K562 (cell line): ENCODE measurements around the gene DHX38. TPM values are rescaled to one million over a fixed set of nuclear protein-coding genes. Genes with fewer than 3 reads are reported as not detected.
A peak's percentile ranks its signal among the peaks of the same experiment; 100 is the strongest.

Experiments used
- CHD2 ChIP-seq: IDR thresholded peaks from 2 replicates; pipeline ENCODE4 v1.6.1; 2011; ENCODE audit warnings: low read depth, low read length
- ELF1 ChIP-seq: fragments of 200-800 bp; sonication (Bioruptor generic); IDR thresholded peaks from 2 replicates; pipeline ENCODE4 v1.6.1; 2016; ENCODE audit warnings: missing genetic modification characterization, missing compliant biosample characterization
- EP300 ChIP-seq: IDR thresholded peaks from 2 replicates; pipeline ENCODE4 v1.6.1; 2012; ENCODE audit warnings: low read length, improper control_type of control experiment
- ESRRB ChIP-seq: fragments of 250-450 bp; sonication (Bioruptor Pico); IDR thresholded peaks from 2 replicates; pipeline ENCODE4 v1.5.0; 2020; ENCODE audit warnings: mild to moderate bottlenecking, moderate library complexity, borderline replicate concordance
- HDAC1 ChIP-seq, 2 experiments: fragments of 450-650 bp; IDR thresholded peaks; 2 replicates each; pipeline ENCODE4 v1.6.1; 2016 to 2017; ENCODE audit warnings: inconsistent platforms in 1 of 2, mild to moderate bottlenecking in 1 of 2, moderate library complexity in 1 of 2
- KLF1 ChIP-seq: fragments of 450-650 bp; IDR thresholded peaks from 2 replicates; pipeline ENCODE4 v1.6.1; 2016; ENCODE audit warnings: missing genetic modification characterization, missing compliant biosample characterization
- NR2C2 ChIP-seq, 2 experiments: fragments of 200-800 bp in 1 of 2; sonication (Bioruptor generic) in 1 of 2; sonication (generic) in 1 of 2; formaldehyde crosslinking in 1 of 2; IDR thresholded peaks; 2 replicates each; pipeline versions ENCODE4 v1.6.1 to v1.8.0; 2016 to 2022; ENCODE audit warnings: mild to moderate bottlenecking in 1 of 2, missing compliant biosample characterization in 1 of 2, missing genetic modification characterization in 1 of 2, missing genetic modification reagents in 1 of 2
- POLR2A ChIP-seq: fragments of 450-650 bp; conservative IDR thresholded peaks from 2 replicates; pipeline ENCODE4 v1.6.1; 2016
- POLR2H ChIP-seq: IDR thresholded peaks from 2 replicates; pipeline ENCODE4 v1.6.1; 2016; ENCODE audit warnings: missing genetic modification characterization, low read depth, mild to moderate bottlenecking, control low read depth, missing compliant biosample characterization, moderate library complexity
- RB1 ChIP-seq: fragments of 450-650 bp; IDR thresholded peaks from 2 replicates; pipeline ENCODE4 v1.6.1; 2017; ENCODE audit warnings: low read depth, mild to moderate bottlenecking
- RNF2 ChIP-seq: sonication (generic); IDR thresholded peaks from 2 replicates; pipeline ENCODE4 v1.6.1; 2016
- SP2 ChIP-seq: IDR thresholded peaks from 2 replicates; pipeline ENCODE4 v1.6.1; 2011; ENCODE audit warnings: mild to moderate bottlenecking, low read depth, low read length, moderate library complexity; ENCODE audit not compliant: poor library complexity, severe bottlenecking; ENCODE audit errors: extremely low read depth
- SRSF7 ChIP-seq: fragments of 200-400 bp; formaldehyde crosslinking; optimal IDR thresholded peaks from 2 replicates; pipeline ENCODE3; 2017; ENCODE audit warnings: mild to moderate bottlenecking, low read depth, low read length
- ZNF175 ChIP-seq: fragments of 200-800 bp; sonication (Bioruptor generic); IDR thresholded peaks from 2 replicates; pipeline ENCODE4 v1.6.1; 2016; ENCODE audit warnings: low read depth, mild to moderate bottlenecking, missing genetic modification characterization, missing compliant biosample characterization
- ZNF431 ChIP-seq: sonication (generic); formaldehyde crosslinking; IDR thresholded peaks from 2 replicates; pipeline ENCODE4 v1.8.0; 2022; ENCODE audit warnings: mild to moderate bottlenecking, missing genetic modification reagents
- polyA plus RNA-seq, 8 experiments: library from polyadenylated mRNA; depleted of rRNA in 4 of 8; stranded (reverse) in 5 of 8; unstranded in 3 of 8; fragments of >200 nt; fragmentation: Nextera tagmentation in 2 of 8; fragmentation: Illumina TruSeq in 1 of 8; extraction: Ambion mirVana in 2 of 8; extraction: Trizol in 1 of 8; gene quantifications; 2 replicates each; pipeline versions ENCODE4 v1.2.1 to v1.2.3, GENCODE V29; 2011 to 2014; ENCODE audit warnings: inconsistent platforms in 1 of 8, missing spikeins in 1 of 8
- total RNA-seq, 7 experiments: library from RNA; depleted of rRNA in 6 of 7; stranded (reverse); fragments of >200 nt in 6 of 7; fragmentation: Illumina TruSeq in 2 of 7; extraction: Trizol in 2 of 7; gene quantifications; 2 replicates each; pipeline versions ENCODE4 v1.2.1 to v1.2.3, GENCODE V29; 2011 to 2021; ENCODE audit warnings: low replicate concordance in 1 of 7
- TF ChIP-seq, protein P1 (sequence below): fragments of 250-450 bp; sonication (Bioruptor Pico); IDR thresholded peaks from 2 replicates; pipeline ENCODE4 v1.5.0; 2021
- TF ChIP-seq, protein P2 (sequence below): fragments of 450-650 bp; formaldehyde crosslinking; IDR thresholded peaks from 2 replicates; pipeline ENCODE4 v1.4.0; 2020; ENCODE audit warnings: mild to moderate bottlenecking, moderate library complexity
- TF ChIP-seq, protein P3 (sequence below): fragments of 250-450 bp; sonication (Bioruptor Pico); IDR thresholded peaks from 2 replicates; pipeline ENCODE4 v1.5.1; 2021; ENCODE audit warnings: mild to moderate bottlenecking
- TF ChIP-seq, protein P4 (sequence below), 2 experiments: fragments of 200-800 bp in 1 of 2; sonication (Bioruptor generic) in 1 of 2; sonication (generic) in 1 of 2; formaldehyde crosslinking in 1 of 2; IDR thresholded peaks in 1 of 2; conservative IDR thresholded peaks in 1 of 2; 2 replicates each; pipeline versions ENCODE4 v1.5.0 to v1.6.1; 2016 to 2020; ENCODE audit warnings: missing compliant biosample characterization in 1 of 2, missing genetic modification characterization in 1 of 2, missing genetic modification reagents in 1 of 2
- TF ChIP-seq, protein P5 (sequence below): sonication (generic); formaldehyde crosslinking; IDR thresholded peaks from 2 replicates; pipeline ENCODE4 v1.8.1; 2023; ENCODE audit warnings: mild to moderate bottlenecking, missing genetic modification reagents, moderate library complexity

Gene DHX38
- total and polyA plus RNA-seq, 9 of the 15 experiments (the other 6 are each of a cell fraction or from before 2014, with no cell fraction given): 2.8 to 76.8 (median 40.8) TPM

DNA sequence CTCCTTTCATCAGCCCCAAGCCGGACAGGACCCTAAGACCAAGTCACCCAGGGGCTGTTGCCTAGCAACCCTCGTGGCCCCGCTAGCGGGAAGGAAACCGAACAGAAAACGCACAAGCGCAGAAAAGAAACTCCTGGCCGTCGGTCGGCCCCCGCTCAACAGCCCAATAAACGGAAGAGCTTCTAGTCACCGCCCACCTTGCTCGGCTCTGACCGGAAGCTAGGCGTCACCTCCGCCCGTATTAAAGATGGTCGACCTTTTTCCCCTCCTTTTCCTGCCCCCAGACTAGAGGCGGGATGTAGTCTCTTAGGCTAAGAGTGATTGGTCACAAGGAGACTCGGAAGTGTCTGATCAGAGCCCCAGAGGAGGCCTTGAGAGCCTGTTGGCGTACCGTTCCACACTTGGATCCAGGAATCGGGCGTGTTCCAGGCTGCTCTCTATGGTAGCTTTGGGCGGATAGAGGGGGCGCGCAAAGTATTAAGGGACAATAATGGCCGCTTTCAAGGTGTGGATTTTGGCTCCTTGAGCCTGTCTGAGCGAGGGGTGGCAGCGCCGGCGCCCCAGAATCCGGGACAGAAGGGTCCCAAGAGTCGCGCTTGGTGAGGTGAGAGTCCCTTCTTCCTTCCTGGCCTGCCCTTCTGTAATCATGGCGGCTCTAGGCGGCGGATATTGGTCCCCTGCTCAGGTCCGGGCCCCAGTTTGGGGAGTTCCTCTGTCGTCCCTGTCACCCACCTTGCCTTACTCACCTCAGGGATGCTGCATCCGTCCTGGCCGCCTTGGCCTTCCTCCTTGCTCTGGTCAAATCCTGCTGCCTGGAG lies at the start of gene DHX38, which contains the start of gene TXNL4B (continued):
- TF ChIP-seq, protein P1, sequence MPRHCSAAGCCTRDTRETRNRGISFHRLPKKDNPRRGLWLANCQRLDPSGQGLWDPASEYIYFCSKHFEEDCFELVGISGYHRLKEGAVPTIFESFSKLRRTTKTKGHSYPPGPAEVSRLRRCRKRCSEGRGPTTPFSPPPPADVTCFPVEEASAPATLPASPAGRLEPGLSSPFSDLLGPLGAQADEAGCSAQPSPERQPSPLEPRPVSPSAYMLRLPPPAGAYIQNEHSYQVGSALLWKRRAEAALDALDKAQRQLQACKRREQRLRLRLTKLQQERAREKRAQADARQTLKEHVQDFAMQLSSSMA (CRISPR knock-in tag): no peak
- TF ChIP-seq, protein P2, sequence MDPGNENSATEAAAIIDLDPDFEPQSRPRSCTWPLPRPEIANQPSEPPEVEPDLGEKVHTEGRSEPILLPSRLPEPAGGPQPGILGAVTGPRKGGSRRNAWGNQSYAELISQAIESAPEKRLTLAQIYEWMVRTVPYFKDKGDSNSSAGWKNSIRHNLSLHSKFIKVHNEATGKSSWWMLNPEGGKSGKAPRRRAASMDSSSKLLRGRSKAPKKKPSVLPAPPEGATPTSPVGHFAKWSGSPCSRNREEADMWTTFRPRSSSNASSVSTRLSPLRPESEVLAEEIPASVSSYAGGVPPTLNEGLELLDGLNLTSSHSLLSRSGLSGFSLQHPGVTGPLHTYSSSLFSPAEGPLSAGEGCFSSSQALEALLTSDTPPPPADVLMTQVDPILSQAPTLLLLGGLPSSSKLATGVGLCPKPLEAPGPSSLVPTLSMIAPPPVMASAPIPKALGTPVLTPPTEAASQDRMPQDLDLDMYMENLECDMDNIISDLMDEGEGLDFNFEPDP: no peak
- TF ChIP-seq ESRRB (CRISPR knock-in tag): no peak
- TF ChIP-seq CHD2: 0 out of 2 replicates have a peak, but pooled peaks have one; percentile 11
- peak; percentile 93 for TF ChIP-seq ELF1
- TF ChIP-seq ZNF431 (CRISPR knock-in tag): no peak
- TF ChIP-seq NR2C2 (CRISPR knock-in tag; IDR thresholded peaks at IDR 0.05): no peak; the same call in none of the 2 replicates
- TF ChIP-seq NR2C2 (tag; IDR thresholded peaks at IDR 0.05): peak; percentile 95
- TF ChIP-seq, protein P3, sequence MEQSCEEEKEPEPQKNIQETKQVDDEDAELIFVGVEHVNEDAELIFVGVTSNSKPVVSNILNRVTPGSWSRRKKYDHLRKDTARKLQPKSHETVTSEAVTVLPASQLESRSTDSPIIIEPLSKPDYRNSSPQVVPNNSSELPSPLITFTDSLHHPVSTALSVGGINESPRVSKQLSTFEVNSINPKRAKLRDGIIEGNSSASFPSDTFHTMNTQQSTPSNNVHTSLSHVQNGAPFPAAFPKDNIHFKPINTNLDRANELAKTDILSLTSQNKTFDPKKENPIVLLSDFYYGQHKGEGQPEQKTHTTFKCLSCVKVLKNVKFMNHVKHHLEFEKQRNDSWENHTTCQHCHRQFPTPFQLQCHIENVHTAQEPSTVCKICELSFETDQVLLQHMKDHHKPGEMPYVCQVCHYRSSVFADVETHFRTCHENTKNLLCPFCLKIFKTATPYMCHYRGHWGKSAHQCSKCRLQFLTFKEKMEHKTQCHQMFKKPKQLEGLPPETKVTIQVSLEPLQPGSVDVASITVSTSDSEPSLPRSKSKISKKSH (CRISPR knock-in tag): no peak
- peak; percentile 82 for TF ChIP-seq POLR2H (tag)
- peak in 1 of 2 experiments; percentile 60; a peak in 1 of 4 replicates for TF ChIP-seq HDAC1 (IDR thresholded peaks at IDR 0.05)
- peak; percentile 86 for TF ChIP-seq POLR2A
- TF ChIP-seq SRSF7: no peak
- TF ChIP-seq, protein P4, sequence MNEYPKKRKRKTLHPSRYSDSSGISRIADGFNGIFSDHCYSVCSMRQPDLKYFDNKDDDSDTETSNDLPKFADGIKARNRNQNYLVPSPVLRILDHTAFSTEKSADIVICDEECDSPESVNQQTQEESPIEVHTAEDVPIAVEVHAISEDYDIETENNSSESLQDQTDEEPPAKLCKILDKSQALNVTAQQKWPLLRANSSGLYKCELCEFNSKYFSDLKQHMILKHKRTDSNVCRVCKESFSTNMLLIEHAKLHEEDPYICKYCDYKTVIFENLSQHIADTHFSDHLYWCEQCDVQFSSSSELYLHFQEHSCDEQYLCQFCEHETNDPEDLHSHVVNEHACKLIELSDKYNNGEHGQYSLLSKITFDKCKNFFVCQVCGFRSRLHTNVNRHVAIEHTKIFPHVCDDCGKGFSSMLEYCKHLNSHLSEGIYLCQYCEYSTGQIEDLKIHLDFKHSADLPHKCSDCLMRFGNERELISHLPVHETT (CRISPR knock-in tag; conservative IDR thresholded peaks at IDR 0.05 in 1 of 2, IDR thresholded peaks at IDR 0.05 in 1 of 2): 0 out of 4 replicates have a peak, but pooled peaks of 1 of the 2 experiments have one; percentile 56
- TF ChIP-seq ZNF175 (CRISPR knock-in tag): no peak
- TF ChIP-seq RNF2: peak; percentile 38; the same call in 1 of the 2 replicates
- TF ChIP-seq, protein P5, sequence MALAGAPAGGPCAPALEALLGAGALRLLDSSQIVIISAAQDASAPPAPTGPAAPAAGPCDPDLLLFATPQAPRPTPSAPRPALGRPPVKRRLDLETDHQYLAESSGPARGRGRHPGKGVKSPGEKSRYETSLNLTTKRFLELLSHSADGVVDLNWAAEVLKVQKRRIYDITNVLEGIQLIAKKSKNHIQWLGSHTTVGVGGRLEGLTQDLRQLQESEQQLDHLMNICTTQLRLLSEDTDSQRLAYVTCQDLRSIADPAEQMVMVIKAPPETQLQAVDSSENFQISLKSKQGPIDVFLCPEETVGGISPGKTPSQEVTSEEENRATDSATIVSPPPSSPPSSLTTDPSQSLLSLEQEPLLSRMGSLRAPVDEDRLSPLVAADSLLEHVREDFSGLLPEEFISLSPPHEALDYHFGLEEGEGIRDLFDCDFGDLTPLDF (CRISPR knock-in tag): peak; percentile 41; the same call in 1 of the 2 replicates
- 0 out of 2 replicates have a peak, but pooled peaks have one; percentile 32 for TF ChIP-seq EP300
- peak; percentile 82 for TF ChIP-seq SP2
- peak; percentile 62; the same call in 1 of the 2 replicates for TF ChIP-seq KLF1 (tag)
- TF ChIP-seq RB1: 0 out of 2 replicates have a peak, but pooled peaks have one; percentile 14
